Measurements from ENCODE around the gene KRTAP4-6.
"Not testable (repeated sequence)": the region's sequence is repeated elsewhere in the genome, so short reads cannot be mapped to it uniquely, and the experiment has no call there.

DNA sequence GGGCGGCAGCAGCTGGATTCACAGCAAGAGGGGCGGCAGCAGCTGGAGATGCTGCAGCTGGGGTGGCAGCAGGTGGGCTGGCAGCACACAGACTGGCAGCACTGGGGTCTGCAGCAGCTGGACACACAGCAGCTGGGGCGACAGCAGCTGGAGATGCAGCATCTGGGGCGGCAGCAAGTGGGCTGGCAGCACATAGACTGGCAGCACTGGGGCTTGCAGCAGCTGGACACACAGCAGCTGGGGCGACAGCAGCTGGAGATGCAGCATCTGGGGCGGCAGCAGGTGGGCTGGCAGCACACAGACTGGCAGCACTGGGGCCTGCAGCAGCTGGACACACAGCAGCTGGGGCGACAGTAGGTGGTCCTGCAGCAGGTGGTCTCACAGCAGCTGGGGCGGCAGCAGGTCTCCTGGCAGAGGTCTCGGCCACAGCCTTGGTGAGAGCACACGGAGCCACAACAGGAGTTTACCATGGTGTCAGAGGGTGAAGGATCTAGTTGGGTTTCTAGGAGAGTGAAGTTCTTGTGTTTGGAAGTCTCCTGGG lies 22.4 kb downstream of the KRTAP4-6 start, which contains the start of gene KRTAP4-11:
- not testable (repeated sequence) for TF ChIP-seq CTCF, POLR2A (IDR thresholded peaks at IDR 0.05)
